Measurements from ENCODE around the gene GRID1.

Gene GRID1

DNA sequence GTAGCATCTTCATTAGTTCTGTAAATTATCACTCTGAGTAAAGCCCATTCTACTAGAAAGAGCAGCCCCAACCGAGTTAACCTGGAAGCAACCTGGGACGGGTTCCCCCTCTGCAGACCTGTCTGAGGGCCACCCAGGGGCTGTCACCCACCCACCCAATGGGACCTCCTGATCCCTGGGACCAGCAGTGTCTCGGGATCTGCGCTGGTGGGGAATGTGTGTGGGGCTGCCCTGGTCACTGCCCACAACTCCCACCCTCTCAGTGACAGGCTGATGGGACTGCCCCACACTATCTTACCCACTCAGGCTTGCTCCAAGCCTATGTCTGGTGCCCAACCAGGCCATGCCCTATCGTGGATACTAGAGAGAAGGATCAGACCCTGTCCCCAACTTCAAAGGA lies 215.0 kb downstream of the GRID1 start:
- Histone ChIP-seq H3K9ac (ENCODE audit: low read length) (no peak overlapping the region), H3F3A (ENCODE audit: insufficient read depth, low read length) (no peaks in the 10 kb centered on the region), H4K20me1 (ENCODE audit: insufficient read depth, low read length) (no peaks in the 10 kb centered on the region), H3K36me3 (replicated peaks; ENCODE audit: insufficient read depth, low read length) (no peaks in the 10 kb centered on the region), H3K79me2 (ENCODE audit: low read length) (no peaks in the 10 kb centered on the region), H3K4me3 (ENCODE audit: low read length) (no peak overlapping the region), H3K9me3 (replicated peaks; ENCODE audit: insufficient read depth, low read length) (no peaks in the 10 kb centered on the region), H3K27me3 (replicated peaks; ENCODE audit: insufficient read depth, low read length) (no peaks in the 10 kb centered on the region), H3K9me2 (replicated peaks; ENCODE audit: insufficient read depth, low read length) (no peaks in the 10 kb centered on the region), H3K4me1 (ENCODE audit: low read length) (no peaks in the 10 kb centered on the region), H3K4me2 (ENCODE audit: low read depth, low read length) (no peak overlapping the region), H3K27ac (ENCODE audit: low read length) (no peak overlapping the region), H2AFZ (ENCODE audit: low read length) (no peak overlapping the region)
- no peak for DNase-seq
- TF ChIP-seq EZH2phosphoT487 (IDR thresholded peaks at IDR 0.05; ENCODE audit: low read length), result no peak

DNA sequence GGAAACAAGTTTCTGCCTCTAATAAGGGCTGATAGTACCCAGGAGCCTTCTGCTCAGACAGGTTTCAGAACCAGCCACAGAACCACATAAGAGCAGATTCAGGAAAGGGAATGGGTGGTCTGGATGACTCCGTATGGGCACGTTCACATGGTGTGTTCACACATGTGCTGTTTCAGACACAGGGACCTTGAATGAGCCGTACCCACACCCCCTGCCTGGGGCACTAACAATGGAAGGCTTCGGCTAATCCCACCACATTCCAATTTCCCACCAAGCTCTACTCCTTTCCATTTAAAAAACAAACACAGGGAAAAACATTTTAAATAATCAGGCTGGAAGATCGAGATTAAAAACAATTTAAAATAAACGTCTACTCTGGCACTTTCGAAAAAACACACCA lies 217.3 kb downstream of the GRID1 start:
- TF ChIP-seq EZH2 (optimal IDR thresholded peaks at IDR 0.05; ENCODE audit: low read depth, low read length), result no peak
- TF ChIP-seq, protein P1, sequence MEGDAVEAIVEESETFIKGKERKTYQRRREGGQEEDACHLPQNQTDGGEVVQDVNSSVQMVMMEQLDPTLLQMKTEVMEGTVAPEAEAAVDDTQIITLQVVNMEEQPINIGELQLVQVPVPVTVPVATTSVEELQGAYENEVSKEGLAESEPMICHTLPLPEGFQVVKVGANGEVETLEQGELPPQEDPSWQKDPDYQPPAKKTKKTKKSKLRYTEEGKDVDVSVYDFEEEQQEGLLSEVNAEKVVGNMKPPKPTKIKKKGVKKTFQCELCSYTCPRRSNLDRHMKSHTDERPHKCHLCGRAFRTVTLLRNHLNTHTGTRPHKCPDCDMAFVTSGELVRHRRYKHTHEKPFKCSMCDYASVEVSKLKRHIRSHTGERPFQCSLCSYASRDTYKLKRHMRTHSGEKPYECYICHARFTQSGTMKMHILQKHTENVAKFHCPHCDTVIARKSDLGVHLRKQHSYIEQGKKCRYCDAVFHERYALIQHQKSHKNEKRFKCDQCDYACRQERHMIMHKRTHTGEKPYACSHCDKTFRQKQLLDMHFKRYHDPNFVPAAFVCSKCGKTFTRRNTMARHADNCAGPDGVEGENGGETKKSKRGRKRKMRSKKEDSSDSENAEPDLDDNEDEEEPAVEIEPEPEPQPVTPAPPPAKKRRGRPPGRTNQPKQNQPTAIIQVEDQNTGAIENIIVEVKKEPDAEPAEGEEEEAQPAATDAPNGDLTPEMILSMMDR (IDR thresholded peaks at IDR 0.05; ENCODE audit: low read length), result no peak
- no peak for TF ChIP-seq EZH2phosphoT487 (IDR thresholded peaks at IDR 0.05; ENCODE audit: low read length)
- Histone ChIP-seq H3K4me1 (ENCODE audit: low read length) (no peaks in the 10 kb centered on the region), H2AFZ (ENCODE audit: low read length) (no peak overlapping the region), H3K9me3 (replicated peaks; ENCODE audit: insufficient read depth, low read length) (no peaks in the 10 kb centered on the region), H3K79me2 (ENCODE audit: low read length) (no peaks in the 10 kb centered on the region), H3K27me3 (replicated peaks; ENCODE audit: insufficient read depth, low read length) (no peaks in the 10 kb centered on the region), H3K9me2 (replicated peaks; ENCODE audit: insufficient read depth, low read length) (no peaks in the 10 kb centered on the region), H3F3A (ENCODE audit: insufficient read depth, low read length) (no peaks in the 10 kb centered on the region), H3K36me3 (replicated peaks; ENCODE audit: insufficient read depth, low read length) (no peaks in the 10 kb centered on the region), H3K27ac (ENCODE audit: low read length) (no peak overlapping the region), H3K4me3 (ENCODE audit: low read length) (no peak overlapping the region), H4K20me1 (ENCODE audit: insufficient read depth, low read length) (no peaks in the 10 kb centered on the region), H3K9ac (ENCODE audit: low read length) (no peak overlapping the region), H3K4me2 (ENCODE audit: low read depth, low read length) (no peak overlapping the region)
- DNase-seq, result no peak

DNA sequence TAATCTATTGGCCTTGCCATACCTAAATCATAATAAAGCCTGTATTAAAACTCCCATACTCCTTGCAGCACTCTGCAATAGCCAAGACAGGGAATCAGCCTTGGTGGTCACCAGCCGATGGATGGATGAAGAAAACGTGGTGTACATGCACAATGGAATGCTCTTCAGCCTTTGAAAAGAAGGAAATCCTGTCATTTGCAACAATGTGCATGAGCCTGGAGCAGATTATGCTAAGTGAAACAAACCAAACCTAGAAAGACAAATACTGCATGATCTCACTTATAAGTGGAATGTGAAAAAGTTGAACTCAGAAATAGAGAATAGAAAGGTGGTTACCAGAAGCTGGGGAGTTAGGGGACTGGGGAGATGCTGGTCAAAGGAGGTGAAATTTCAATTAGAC lies 218.5 kb downstream of the GRID1 start:
- Histone ChIP-seq H3F3A (ENCODE audit: insufficient read depth, low read length) (no peaks in the 10 kb centered on the region), H3K9ac (ENCODE audit: low read length) (no peak overlapping the region), H3K4me3 (ENCODE audit: low read length) (no peak overlapping the region), H3K79me2 (ENCODE audit: low read length) (no peaks in the 10 kb centered on the region), H3K9me2 (replicated peaks; ENCODE audit: insufficient read depth, low read length) (no peaks in the 10 kb centered on the region), H3K27me3 (replicated peaks; ENCODE audit: insufficient read depth, low read length) (no peaks in the 10 kb centered on the region), H4K20me1 (ENCODE audit: insufficient read depth, low read length) (no peaks in the 10 kb centered on the region), H3K27ac (ENCODE audit: low read length) (no peak overlapping the region), H3K4me2 (ENCODE audit: low read depth, low read length) (no peak overlapping the region), H2AFZ (ENCODE audit: low read length) (no peak overlapping the region), H3K36me3 (replicated peaks; ENCODE audit: insufficient read depth, low read length) (no peaks in the 10 kb centered on the region), H3K4me1 (ENCODE audit: low read length) (no peaks in the 10 kb centered on the region), H3K9me3 (replicated peaks; ENCODE audit: insufficient read depth, low read length) (no peaks in the 10 kb centered on the region)
- TF ChIP-seq EZH2phosphoT487 (IDR thresholded peaks at IDR 0.05; ENCODE audit: low read length) (no peak), EZH2 (optimal IDR thresholded peaks at IDR 0.05; ENCODE audit: low read depth, low read length) (no peak)
- TF ChIP-seq, protein P1 (IDR thresholded peaks at IDR 0.05; ENCODE audit: low read length), result no peak
- DNase-seq, result no peak

DNA sequence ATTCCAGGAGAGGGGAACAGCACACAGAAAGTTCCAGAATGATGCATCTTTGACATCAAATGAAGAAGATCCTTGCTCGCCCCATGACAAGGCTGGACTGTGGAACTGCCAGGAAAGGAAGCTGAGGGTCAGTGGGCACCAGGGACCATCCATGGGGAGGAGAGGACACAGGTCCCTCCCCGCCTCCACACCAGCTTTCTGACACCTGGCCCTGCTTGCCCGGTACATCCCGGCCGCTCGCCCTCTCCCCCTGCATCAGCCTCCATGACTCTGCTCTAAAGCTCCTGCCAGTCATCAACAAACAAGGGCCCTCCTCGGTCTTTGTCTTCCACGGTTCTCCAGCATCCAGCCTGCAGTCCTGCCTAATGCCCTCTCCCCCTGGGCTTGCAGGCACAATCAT lies 222.3 kb downstream of the GRID1 start:
- Histone ChIP-seq H4K20me1 (ENCODE audit: insufficient read depth, low read length) (no peaks in the 10 kb centered on the region), H3F3A (ENCODE audit: insufficient read depth, low read length) (no peaks in the 10 kb centered on the region), H3K4me3 (ENCODE audit: low read length) (no peak overlapping the region), H3K4me1 (ENCODE audit: low read length) (no peaks in the 10 kb centered on the region), H3K79me2 (ENCODE audit: low read length) (no peaks in the 10 kb centered on the region), H3K9me2 (replicated peaks; ENCODE audit: insufficient read depth, low read length) (no peaks in the 10 kb centered on the region), H3K27me3 (replicated peaks; ENCODE audit: insufficient read depth, low read length) (no peaks in the 10 kb centered on the region), H3K36me3 (replicated peaks; ENCODE audit: insufficient read depth, low read length) (no peaks in the 10 kb centered on the region), H3K9ac (ENCODE audit: low read length) (no peak overlapping the region), H2AFZ (ENCODE audit: low read length) (no peak overlapping the region), H3K4me2 (ENCODE audit: low read depth, low read length) (no peak overlapping the region), H3K9me3 (replicated peaks; ENCODE audit: insufficient read depth, low read length) (no peaks in the 10 kb centered on the region), H3K27ac (ENCODE audit: low read length) (no peak overlapping the region)
- TF ChIP-seq, protein P1 (IDR thresholded peaks at IDR 0.05; ENCODE audit: low read length), result no peak
- TF ChIP-seq EZH2 (optimal IDR thresholded peaks at IDR 0.05; ENCODE audit: low read depth, low read length) (no peak), EZH2phosphoT487 (IDR thresholded peaks at IDR 0.05; ENCODE audit: low read length) (no peak)
- no peak for DNase-seq
